ENCODE results near the gene MICOS13. TPM values are rescaled to one million over a fixed set of nuclear protein-coding genes. Genes with fewer than 3 reads are reported as not detected.

The MICOS13 gene
- polyA plus RNA-seq, 1 of the 3 experiments (the other 2 are of a cell fraction): 112 TPM

DNA sequence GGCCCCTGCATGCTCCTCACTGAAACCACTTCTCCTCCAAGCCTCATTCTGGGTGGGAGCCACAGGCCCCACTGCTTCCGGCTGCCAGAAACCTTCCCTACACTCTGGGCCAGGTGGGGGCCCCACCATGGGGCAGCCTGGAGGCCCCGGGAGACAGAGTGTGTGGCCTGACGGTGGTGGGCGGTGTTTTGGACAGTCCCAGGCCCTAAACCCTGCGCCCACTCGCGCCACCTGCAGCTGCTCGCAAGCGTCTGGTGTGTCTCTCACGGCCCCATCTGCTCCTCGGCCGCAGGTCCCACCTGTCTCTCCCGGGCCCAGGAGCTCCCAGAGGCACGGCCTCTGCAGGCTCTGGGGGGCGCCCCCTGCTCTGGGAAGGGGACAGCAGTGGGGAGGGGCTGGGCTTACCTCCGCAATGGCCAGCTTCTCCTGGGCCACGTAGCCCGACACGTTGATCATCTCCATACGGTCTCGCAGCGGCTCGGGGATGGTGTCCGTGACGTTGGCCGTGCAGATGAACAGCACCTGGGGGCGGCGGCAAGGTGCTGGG, 15.4 kb upstream of the MICOS13 start:
- Histone ChIP-seq H2AFZ (ENCODE audit: low read depth) (no peak overlapping the region), H3K9ac (no peak overlapping the region), H4K20me1 (ENCODE audit: insufficient read depth) (peaks cover 64% of the 10 kb centered on the region), H3K4me1 (ENCODE audit: control insufficient read depth in 1 of 2, insufficient read depth in 2 of 2, low read depth in 1 of 2, low read length in 1 of 2) (peaks cover 0 to 28% of the 10 kb centered on the region in 2 experiments; a peak in 1 of 4 replicates), H3K4me2 (no peak overlapping the region), H3K4me3 (ENCODE audit: low read depth in 2 of 2, low read length in 1 of 2) (no peak overlapping the region), H3K9me2 (no peaks in the 10 kb centered on the region), H3F3A (replicated peaks; ENCODE audit: insufficient read depth) (peaks cover 43% of the 10 kb centered on the region), H3K79me2 (ENCODE audit: insufficient read depth) (peaks cover 51% of the 10 kb centered on the region), H3K27ac (ENCODE audit: low read depth in 2 of 2, low read length in 1 of 2) (no peak overlapping the region), H3K9me3 (no peaks in the 10 kb centered on the region), H3K27me3 (ENCODE audit: insufficient read depth) (no peaks in the 10 kb centered on the region), H3K36me3 (replicated peaks in 1 of 2; ENCODE audit: control insufficient read depth in 1 of 2, insufficient read depth in 2 of 2, low read length in 1 of 2) (peaks cover 19 to 76% of the 10 kb centered on the region in 2 experiments)
- TF ChIP-seq POLR2AphosphoS5 (IDR thresholded peaks at IDR 0.05; ENCODE audit: low read depth, low read length) (no peak), RAD21 (IDR thresholded peaks at IDR 0.05; ENCODE audit: low read length) (no peak), SIN3A (IDR thresholded peaks at IDR 0.05; ENCODE audit: borderline replicate concordance, low read depth, low read length) (no peak), RCOR1 (IDR thresholded peaks at IDR 0.05; ENCODE audit: low read length) (no peak), TEAD4 (IDR thresholded peaks at IDR 0.05; ENCODE audit: borderline replicate concordance, insufficient read depth) (no peak), TAF1 (IDR thresholded peaks at IDR 0.05; ENCODE audit: borderline replicate concordance, low read depth, low read length) (no peak), PBX3 (IDR thresholded peaks at IDR 0.05) (no peak), FOXJ3 (CRISPR knock-in tag; IDR thresholded peaks at IDR 0.05) (no peak), SMC3 (IDR thresholded peaks at IDR 0.05; ENCODE audit: low read depth, low read length) (no peak), NRF1 (IDR thresholded peaks at IDR 0.05; ENCODE audit: low read depth, low read length) (no peak), REST (IDR thresholded peaks at IDR 0.05; ENCODE audit: low read depth, low read length) (no peak), RFX5 (IDR thresholded peaks at IDR 0.05; ENCODE audit: low read length) (no peak), ELF1 (IDR thresholded peaks at IDR 0.05) (no peak), EP300 (IDR thresholded peaks at IDR 0.05; ENCODE audit: borderline replicate concordance in 1 of 2, low read depth in 1 of 2, low read length in 1 of 2) (no peak), GABPA (IDR thresholded peaks at IDR 0.05; ENCODE audit: low read depth) (no peak), RXRA (IDR thresholded peaks at IDR 0.05; ENCODE audit: borderline replicate concordance, low read depth) (no peak), CTCF (IDR thresholded peaks at IDR 0.05) (no peak)
- TF ChIP-seq, protein P1, sequence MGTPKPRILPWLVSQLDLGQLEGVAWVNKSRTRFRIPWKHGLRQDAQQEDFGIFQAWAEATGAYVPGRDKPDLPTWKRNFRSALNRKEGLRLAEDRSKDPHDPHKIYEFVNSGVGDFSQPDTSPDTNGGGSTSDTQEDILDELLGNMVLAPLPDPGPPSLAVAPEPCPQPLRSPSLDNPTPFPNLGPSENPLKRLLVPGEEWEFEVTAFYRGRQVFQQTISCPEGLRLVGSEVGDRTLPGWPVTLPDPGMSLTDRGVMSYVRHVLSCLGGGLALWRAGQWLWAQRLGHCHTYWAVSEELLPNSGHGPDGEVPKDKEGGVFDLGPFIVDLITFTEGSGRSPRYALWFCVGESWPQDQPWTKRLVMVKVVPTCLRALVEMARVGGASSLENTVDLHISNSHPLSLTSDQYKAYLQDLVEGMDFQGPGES (IDR thresholded peaks at IDR 0.05; ENCODE audit: low read depth, low read length): no peak
- no peak for DNase-seq
- POLR2A ChIA-PET: no interaction called here
- 95% methylated on average over 12 of the region's 28 CpGs for WGBS (ENCODE audit: low lambda C conversion rate)
- CTCF ChIA-PET: interaction anchor here (0.7 kb wide), 1 partner anchor 25 kb away, joined by 3 read pairs; the partner anchor contains the start of gene CATSPERD

Data from SK-N-SH (cell line).